GM12891 (cell line): ENCODE measurements around the gene DOC2A.
"Not testable (repeated sequence)": the region's sequence is repeated elsewhere in the genome, so short reads cannot be mapped to it uniquely, and the experiment has no call there.

Experiments used
- DNase-seq: peaks from one replicate; pipeline ENCODE4 v3.0.0; 2011; ENCODE audit warnings: low spot score; ENCODE audit not compliant: insufficient read length
- FAIRE-seq: peaks from 2 replicates; lab custom pipeline; 2011; peaks lifted over from hg19 to GRCh38; lab: Jason Lieb, UNC
- PAX5 ChIP-seq: IDR thresholded peaks from 2 replicates; pipeline ENCODE4 v1.6.1; 2011; ENCODE audit warnings: low read length, moderate library complexity, mild to moderate bottlenecking; ENCODE audit not compliant: insufficient read depth, severe bottlenecking
- POLR2A ChIP-seq: IDR thresholded peaks from 2 replicates; pipeline ENCODE4 v1.6.1; 2011; ENCODE audit warnings: low read depth, low read length, control low read depth
- POLR2AphosphoS5 ChIP-seq: IDR thresholded peaks from 2 replicates; pipeline ENCODE4 v1.6.1; 2011; ENCODE audit warnings: low read depth, low read length, control low read depth
- POU2F2 ChIP-seq: IDR thresholded peaks from 2 replicates; pipeline ENCODE4 v1.6.1; 2011; ENCODE audit warnings: low read depth, mild to moderate bottlenecking, control low read depth, low read length, moderate library complexity
- SPI1 ChIP-seq: IDR thresholded peaks from 2 replicates; pipeline ENCODE4 v1.6.1; 2011; ENCODE audit warnings: low read depth, low read length, control low read depth
- TAF1 ChIP-seq: IDR thresholded peaks from 2 replicates; pipeline ENCODE4 v1.6.1; 2011; ENCODE audit warnings: low read depth, low read length, control low read depth

Gene DOC2A

DNA sequence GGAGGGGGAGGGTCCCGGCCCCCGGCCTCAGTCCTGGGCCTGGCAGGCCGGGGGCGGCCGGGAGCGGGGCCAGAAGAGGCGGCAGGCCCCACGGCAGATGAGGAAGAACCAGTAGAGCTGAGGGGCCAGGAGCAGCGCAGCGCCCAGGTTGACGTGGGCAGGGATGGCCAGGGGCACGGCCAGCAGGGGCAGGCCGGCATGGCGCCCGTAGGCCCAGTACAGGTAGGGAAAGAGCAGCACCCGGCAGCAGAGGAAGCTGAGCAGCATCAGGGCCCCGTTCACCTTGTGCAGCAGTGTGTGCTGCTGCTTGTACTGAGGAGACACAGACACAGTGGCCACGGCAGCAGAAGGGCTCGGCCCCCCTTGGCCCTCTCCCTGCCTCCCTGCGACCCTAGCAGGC, 14.3 kb upstream of the DOC2A start:
- TF ChIP-seq POU2F2 (no peak), POLR2A (no peak), SPI1 (no peak), POLR2AphosphoS5 (no peak), TAF1 (no peak), PAX5 (no peak)
- FAIRE-seq (no peak), DNase-seq (no peak)

DNA sequence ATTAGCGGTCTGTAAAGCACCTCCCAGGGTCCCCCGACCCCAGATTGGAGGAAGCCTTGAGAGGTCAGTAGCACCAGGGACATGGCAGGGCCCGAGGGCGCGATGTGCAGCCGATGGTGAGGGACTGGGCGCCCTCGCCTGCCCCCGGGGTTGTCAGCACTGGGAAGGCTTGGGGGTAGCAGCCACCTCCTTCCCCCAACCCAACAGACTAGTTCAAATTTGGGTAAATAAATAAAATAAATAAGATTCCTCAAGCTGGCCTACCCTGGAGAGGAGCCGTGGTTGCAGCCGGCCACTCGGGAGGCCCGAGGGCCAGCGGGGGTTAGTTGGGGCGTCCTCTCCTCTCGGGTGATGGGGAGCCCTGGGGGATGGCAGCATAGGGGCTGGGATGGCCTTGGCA, 13.6 kb upstream of the DOC2A start:
- no peak for FAIRE-seq
- TF ChIP-seq SPI1, result no peak
- no peak for TF ChIP-seq POLR2AphosphoS5
- no peak for TF ChIP-seq POLR2A
- no peak for TF ChIP-seq TAF1
- TF ChIP-seq PAX5, result no peak
- TF ChIP-seq POU2F2, result no peak
- DNase-seq, result no peak

- FAIRE-seq, result no peak
- TF ChIP-seq POLR2A (no peak), PAX5 (no peak), TAF1 (no peak), POLR2AphosphoS5 (no peak)
- DNase-seq, result no peak
These were observed 12.8 kb upstream of the DOC2A start for GRCh38 chr16:30023586-30023985.

- TF ChIP-seq POU2F2, result no peak
- TF ChIP-seq TAF1, result no peak
- no peak for TF ChIP-seq POLR2AphosphoS5
- TF ChIP-seq POLR2A, result no peak
- no peak for TF ChIP-seq PAX5
- TF ChIP-seq SPI1, result no peak
- FAIRE-seq (no peak), DNase-seq (no peak)
These were observed 12.1 kb upstream of the DOC2A start, which contains the start of gene C16orf92 for GRCh38 chr16:30022887-30023286. Gene C16orf92 (plus strand): TSS chr16:30023198. CDS start chr16:30023341, 143 bp downstream.

DNA sequence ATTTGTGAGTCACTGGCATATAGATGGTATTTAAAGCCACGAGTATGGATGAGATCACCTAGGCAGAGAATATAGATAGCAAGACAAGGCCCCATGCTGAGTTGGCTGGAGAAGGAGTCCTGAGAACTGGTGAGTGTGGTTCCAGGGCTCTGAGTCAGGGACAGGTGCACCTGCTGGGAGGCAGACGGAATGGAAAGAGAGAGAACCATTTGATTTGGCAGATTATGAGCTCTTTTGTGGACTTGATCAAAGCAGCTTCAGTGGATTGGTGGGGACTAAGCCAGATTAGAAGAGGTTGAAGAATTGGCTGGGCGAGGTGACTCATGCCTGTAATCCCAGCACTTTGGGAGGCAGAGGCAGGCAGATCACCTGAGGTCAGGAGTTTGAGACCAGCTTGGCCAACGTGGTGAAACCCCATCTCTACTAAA, 7.9 kb upstream of the DOC2A start:
- TF ChIP-seq SPI1 (no peak), PAX5 (no peak), POLR2A (no peak), POU2F2 (no peak), TAF1 (no peak)
- DNase-seq (no peak), FAIRE-seq (no peak)

DNA sequence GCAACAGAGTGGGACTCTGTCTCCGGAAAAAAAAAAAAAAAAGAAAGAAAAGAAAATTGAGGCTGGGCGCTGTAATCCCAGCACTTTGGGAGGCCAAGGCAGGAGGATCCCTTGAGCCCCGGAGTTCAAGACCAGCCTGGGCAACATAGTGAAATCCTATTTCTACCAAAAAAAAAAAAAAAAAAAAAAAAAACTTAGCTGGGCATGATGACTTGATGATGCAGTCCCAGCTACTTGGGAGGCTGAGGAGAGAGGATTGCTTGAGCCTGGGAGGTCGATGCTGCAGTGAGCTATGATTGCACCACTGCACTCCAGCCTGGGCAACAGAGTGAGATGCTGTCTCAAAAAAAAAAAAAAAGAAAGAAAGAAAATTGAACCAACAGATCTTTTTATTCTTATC, 7.1 kb upstream of the DOC2A start:
- FAIRE-seq, result not testable (repeated sequence)

DNA sequence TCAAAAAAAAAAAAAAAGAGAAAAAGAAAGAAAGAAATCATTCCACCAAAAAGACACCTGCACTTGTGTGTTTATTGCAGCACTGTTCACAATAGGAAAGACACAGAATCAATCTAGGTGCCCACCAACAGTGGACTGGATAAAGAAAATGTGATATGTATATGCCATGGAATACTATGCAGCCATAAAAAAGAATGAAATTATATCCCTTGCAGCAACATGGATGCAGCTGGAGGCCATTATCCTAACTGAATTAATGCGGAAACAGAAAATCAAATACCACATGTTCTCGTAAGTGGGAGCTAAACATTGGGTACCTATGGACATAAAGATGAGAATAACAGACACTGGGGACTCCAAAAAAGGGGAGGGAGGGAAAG, 6.4 kb upstream of the DOC2A start:
- TF ChIP-seq PAX5 (no peak), TAF1 (no peak), POU2F2 (no peak), POLR2AphosphoS5 (no peak)
- DNase-seq (no peak), FAIRE-seq (no peak)

More for the DNA sequence above, 7.1 kb upstream of the DOC2A start:
- DNase-seq, result not testable (repeated sequence)

GRCh38 chr16:30016555-30017276, 5.9 kb upstream of the DOC2A start:
- no peak for FAIRE-seq
- TF ChIP-seq POLR2A, result no peak
- no peak for TF ChIP-seq SPI1
- TF ChIP-seq POLR2AphosphoS5, result no peak
- no peak for TF ChIP-seq POU2F2
- TF ChIP-seq TAF1, result no peak
- TF ChIP-seq PAX5, result no peak
- no peak for DNase-seq

- not testable (repeated sequence) for FAIRE-seq
These were observed 4.6 kb upstream of the DOC2A start for GRCh38 chr16:30015450-30015849.

DNA sequence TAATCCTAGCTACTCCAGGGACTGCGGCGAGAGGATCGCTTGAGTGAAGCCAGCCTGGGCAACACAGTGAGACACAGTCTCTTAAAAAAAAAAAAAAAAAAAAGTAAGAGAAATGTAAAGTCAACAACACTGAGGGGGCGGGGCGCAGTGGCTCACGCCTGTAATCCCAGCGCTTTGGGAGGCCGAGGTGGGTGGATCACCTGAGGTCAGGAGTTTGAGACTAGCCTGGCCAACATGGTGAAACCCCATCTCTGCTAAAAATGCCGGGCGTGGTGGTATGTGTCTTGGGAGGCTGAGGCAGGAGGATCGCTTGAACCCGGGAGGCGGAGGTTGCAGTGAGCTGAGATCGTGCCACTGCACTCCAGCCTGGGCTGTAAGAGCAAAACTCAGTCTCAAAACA, 1.8 kb upstream of the DOC2A start:
- FAIRE-seq, DNase-seq: not testable (repeated sequence)

More at GRCh38 chr16:30015450-30015849, 4.6 kb upstream of the DOC2A start:
- DNase-seq, result not testable (repeated sequence)
